CD4-positive, CD25-positive, alpha-beta regulatory T cell (primary cell): ENCODE measurements around the gene SVOPL. TPM values are rescaled to one million over a fixed set of nuclear protein-coding genes. Genes with fewer than 3 reads are reported as not detected.
"Not testable (repeated sequence)": the region's sequence is repeated elsewhere in the genome, so short reads cannot be mapped to it uniquely, and the experiment has no call there.

Experiments used
- ATAC-seq, 2 donors: fragments of 150-1000 bp; cut with Tn5 transposase; one replicate each; pipeline ENCODE4 v1.10.0; 2021; ENCODE audit warnings: low read depth in 2 of 2, moderate number of reproducible peaks in 2 of 2, moderate library complexity in 1 of 2
- DNase-seq, 3 donors: peaks; one replicate each; pipeline versions ENCODE4 v3.0.0 to v3.0.0-alpha.2; 2012 to 2022; ENCODE audit warnings: mixed read lengths in 1 of 3
- H3K27ac ChIP-seq: one replicate; pipeline ENCODE4 v1.7.0; 2013; ENCODE audit warnings: mild to moderate bottlenecking, low read length; ENCODE audit not compliant: insufficient read depth, poor library complexity, severe bottlenecking
- H3K27me3 ChIP-seq: one replicate; pipeline ENCODE4 v1.7.0; 2013; ENCODE audit warnings: low read length; ENCODE audit not compliant: control insufficient read depth, insufficient read depth
- H3K36me3 ChIP-seq: one replicate; pipeline ENCODE4 v1.7.0; 2013; ENCODE audit warnings: mild to moderate bottlenecking, low read length, moderate library complexity; ENCODE audit not compliant: control insufficient read depth, insufficient read depth
- H3K4me1 ChIP-seq: 2 replicates; pipeline ENCODE4 v1.7.0; 2013; ENCODE audit warnings: mild to moderate bottlenecking, low read length; ENCODE audit not compliant: insufficient read depth, control insufficient read depth, poor library complexity, severe bottlenecking
- H3K4me3 ChIP-seq: one replicate; pipeline ENCODE4 v1.7.0; 2013; ENCODE audit warnings: low read depth, mild to moderate bottlenecking, low read length, moderate library complexity
- H3K9me3 ChIP-seq, 2 experiments: 1 replicate in 1 of 2; 2 replicates in 1 of 2; pipeline ENCODE4 v1.7.0; 2013; ENCODE audit warnings: low read length in 2 of 2, mild to moderate bottlenecking in 1 of 2, moderate library complexity in 1 of 2; ENCODE audit not compliant: control insufficient read depth in 2 of 2
- H3K27ac Mint-ChIP-seq, 3 donors: one replicate each; pipeline ENCODE4 v1.8.0; 2020 to 2022; ENCODE audit warnings: mild to moderate bottlenecking in 3 of 3, mixed read lengths in 3 of 3, moderate library complexity in 2 of 3
- H3K27me3 Mint-ChIP-seq: one replicate; pipeline ENCODE4 v1.8.0; 2022; ENCODE audit warnings: mild to moderate bottlenecking, mixed read lengths
- H3K36me3 Mint-ChIP-seq: one replicate; pipeline ENCODE4 v1.8.0; 2020; ENCODE audit warnings: mixed read lengths
- H3K4me1 Mint-ChIP-seq, 4 donors: one replicate each; pipeline ENCODE4 v1.8.0; 2020 to 2022; ENCODE audit warnings: mixed read lengths in 4 of 4, mild to moderate bottlenecking in 1 of 4
- H3K4me3 Mint-ChIP-seq, 4 donors: one replicate each; pipeline ENCODE4 v1.8.0; 2020 to 2022; ENCODE audit warnings: mild to moderate bottlenecking in 4 of 4, mixed read lengths in 4 of 4, moderate library complexity in 3 of 4
- H3K9me3 Mint-ChIP-seq, 7 donors: one replicate each; pipeline ENCODE4 v1.8.0; 2020 to 2022; ENCODE audit warnings: mixed read lengths in 7 of 7, mild to moderate bottlenecking in 3 of 7, moderate library complexity in 2 of 7
- polyA plus RNA-seq, 4 donors: library from polyadenylated mRNA; unstranded; fragments of 300-500 nt; fragmentation: Illumina TruSeq; gene quantifications; one replicate each; pipeline ENCODE4 v1.2.3, GENCODE V29; 2021
- total RNA-seq: library from RNA; stranded (reverse); gene quantifications from one replicate; pipeline ENCODE4 v1.2.3, GENCODE V29; 2022

SVOPL gene
- total and polyA plus RNA-seq, 5 donors from 2014 or later, result 0.35 to 0.44 TPM; not detected in 3

- H3K27me3 Mint-ChIP-seq, result no peaks in the 10 kb centered on the region
- DNase-seq (no peak), ATAC-seq (no peak)
- Histone ChIP-seq H3K36me3 (no peaks in the 10 kb centered on the region), H3K27ac (no peak overlapping the region), H3K4me1 (no peaks in the 10 kb centered on the region), H3K4me3 (no peak overlapping the region), H3K9me3 (no peaks in the 10 kb centered on the region), H3K27me3 (no peaks in the 10 kb centered on the region)
- no peak overlapping the region for H3K4me3 Mint-ChIP-seq
- H3K9me3 Mint-ChIP-seq, result peaks cover 0 to 3% (median 0%) of the 10 kb centered on the region in 7 donors
- H3K27ac Mint-ChIP-seq, result no peak overlapping the region
- no peaks in the 10 kb centered on the region for H3K36me3 Mint-ChIP-seq
- no peaks in the 10 kb centered on the region for H3K4me1 Mint-ChIP-seq
These were observed 2.9 kb downstream of the SVOPL start for GRCh38 chr7:138698281-138698680.

GRCh38 chr7:138697535-138698182 is 3.5 kb downstream of the SVOPL start:
- Histone ChIP-seq H3K4me1 (no peaks in the 10 kb centered on the region), H3K9me3 (no peaks in the 10 kb centered on the region), H3K36me3 (no peaks in the 10 kb centered on the region), H3K27ac (no peak overlapping the region), H3K4me3 (no peak overlapping the region), H3K27me3 (no peaks in the 10 kb centered on the region)
- Mint-ChIP-seq H3K9me3 (peaks cover 0 to 3% (median 0%) of the 10 kb centered on the region in 7 donors), H3K4me3 (no peak overlapping the region), H3K27ac (no peak overlapping the region), H3K27me3 (no peaks in the 10 kb centered on the region), H3K36me3 (no peaks in the 10 kb centered on the region), H3K4me1 (no peaks in the 10 kb centered on the region)
- ATAC-seq, result no peak
- no peak for DNase-seq

GRCh38 chr7:138695776-138696175 is 5.4 kb downstream of the SVOPL start:
- H3K36me3 ChIP-seq, H3K4me1 ChIP-seq, H3K27ac ChIP-seq, H3K4me1 Mint-ChIP-seq, H3K9me3 Mint-ChIP-seq, DNase-seq, H3K4me3 ChIP-seq, H3K27me3 ChIP-seq, H3K36me3 Mint-ChIP-seq, H3K4me3 Mint-ChIP-seq, ATAC-seq, H3K27me3 Mint-ChIP-seq, H3K9me3 ChIP-seq, H3K27ac Mint-ChIP-seq: not testable (repeated sequence)

- H3K9me3 Mint-ChIP-seq, result peaks cover 0 to 2% (median 0%) of the 10 kb centered on the region in 7 donors
- no peak for ATAC-seq
These were observed 6.1 kb downstream of the SVOPL start for GRCh38 chr7:138695106-138695505.

GRCh38 chr7:138691178-138691577 is 10.0 kb downstream of the SVOPL start:
- no peaks in the 10 kb centered on the region for H3K27me3 ChIP-seq
- H3K36me3 ChIP-seq, result no peaks in the 10 kb centered on the region
- Mint-ChIP-seq H3K9me3 (peaks cover 0 to 7% (median 2%) of the 10 kb centered on the region in 7 donors), H3K4me3 (no peak overlapping the region), H3K27ac (no peak overlapping the region), H3K36me3 (no peaks in the 10 kb centered on the region), H3K27me3 (no peaks in the 10 kb centered on the region), H3K4me1 (no peaks in the 10 kb centered on the region)
- no peaks in the 10 kb centered on the region for H3K9me3 ChIP-seq
- H3K4me3 ChIP-seq, result no peak overlapping the region
- no peak overlapping the region for H3K27ac ChIP-seq
- no peak for ATAC-seq
- DNase-seq, result no peak
- no peaks in the 10 kb centered on the region for H3K4me1 ChIP-seq

More at GRCh38 chr7:138695106-138695505, 6.1 kb downstream of the SVOPL start:
- no peaks in the 10 kb centered on the region for H3K27me3 Mint-ChIP-seq
- no peak overlapping the region for H3K4me3 Mint-ChIP-seq
- no peak overlapping the region for H3K27ac ChIP-seq
- no peak for DNase-seq
- no peaks in the 10 kb centered on the region for H3K4me1 ChIP-seq
- H3K27ac Mint-ChIP-seq, result no peak overlapping the region
- no peaks in the 10 kb centered on the region for H3K27me3 ChIP-seq
- no peaks in the 10 kb centered on the region for H3K4me1 Mint-ChIP-seq
- no peak overlapping the region for H3K4me3 ChIP-seq
- no peaks in the 10 kb centered on the region for H3K36me3 ChIP-seq
- H3K36me3 Mint-ChIP-seq, result no peaks in the 10 kb centered on the region
- no peaks in the 10 kb centered on the region for H3K9me3 ChIP-seq

GRCh38 chr7:138690495-138690894 is 10.7 kb downstream of the SVOPL start:
- H3K4me1 Mint-ChIP-seq, result no peaks in the 10 kb centered on the region
- DNase-seq (no peak), ATAC-seq (no peak)
- no peak overlapping the region for H3K4me3 Mint-ChIP-seq
- Histone ChIP-seq H3K27ac (no peak overlapping the region), H3K36me3 (no peaks in the 10 kb centered on the region), H3K4me3 (no peak overlapping the region), H3K4me1 (no peaks in the 10 kb centered on the region), H3K27me3 (no peaks in the 10 kb centered on the region), H3K9me3 (no peaks in the 10 kb centered on the region)
- no peaks in the 10 kb centered on the region for H3K36me3 Mint-ChIP-seq
- H3K9me3 Mint-ChIP-seq, result peaks cover 0 to 7% (median 2%) of the 10 kb centered on the region in 7 donors
- H3K27ac Mint-ChIP-seq, result no peak overlapping the region
- H3K27me3 Mint-ChIP-seq, result no peaks in the 10 kb centered on the region

- H3K27ac ChIP-seq, H3K9me3 ChIP-seq, H3K36me3 ChIP-seq, H3K4me1 Mint-ChIP-seq, ATAC-seq, H3K27me3 ChIP-seq, H3K9me3 Mint-ChIP-seq, H3K27ac Mint-ChIP-seq, H3K36me3 Mint-ChIP-seq, DNase-seq, H3K4me3 ChIP-seq, H3K4me3 Mint-ChIP-seq, H3K4me1 ChIP-seq, H3K27me3 Mint-ChIP-seq: not testable (repeated sequence)
These were observed 13.1 kb downstream of the SVOPL start for GRCh38 chr7:138688037-138688436.

- Histone ChIP-seq H3K36me3 (no peaks in the 10 kb centered on the region), H3K4me1 (no peaks in the 10 kb centered on the region), H3K27ac (no peak overlapping the region), H3K4me3 (no peak overlapping the region), H3K9me3 (no peaks in the 10 kb centered on the region), H3K27me3 (peaks cover 2% of the 10 kb centered on the region)
- H3K27me3 Mint-ChIP-seq, result no peaks in the 10 kb centered on the region
- H3K27ac Mint-ChIP-seq, result no peak overlapping the region
- DNase-seq (no peak), ATAC-seq (no peak)
- peaks cover 0 to 6% (median 2%) of the 10 kb centered on the region in 7 donors for H3K9me3 Mint-ChIP-seq
- H3K4me1 Mint-ChIP-seq, result no peaks in the 10 kb centered on the region
- no peaks in the 10 kb centered on the region for H3K36me3 Mint-ChIP-seq
- no peak overlapping the region for H3K4me3 Mint-ChIP-seq
These were observed 16.8 kb downstream of the SVOPL start for GRCh38 chr7:138684340-138684739.
